ENCODE results near the gene TROAP. TPM values are rescaled to one million over a fixed set of nuclear protein-coding genes. Genes with fewer than 3 reads are reported as not detected.

TROAP gene
- total RNA-seq, 2 experiments from 2014 or later, result 141 to 150 TPM

- H3K79me2 ChIP-seq (ENCODE audit: insufficient read depth, low read depth, low read length), result no peaks in the 10 kb centered on the region
- no peaks in the 10 kb centered on the region for H4K20me1 ChIP-seq (ENCODE audit: insufficient read depth, low read length)
- H3K36me3 ChIP-seq (ENCODE audit: insufficient read depth, low read length), result no peaks in the 10 kb centered on the region
- H3K4me1 ChIP-seq (ENCODE audit: insufficient read depth, low read length, poor library complexity, severe bottlenecking), result peaks cover 8% of the 10 kb centered on the region
- no peak overlapping the region for H3K27ac ChIP-seq (ENCODE audit: low read depth, low read length, poor library complexity, severe bottlenecking)
- ChIA-PET POLR2A (interaction anchor here (0.6 kb wide), 1 partner anchor 34 kb away, joined by 3 read pairs; no protein-coding TSS in a partner anchor), CTCF (ENCODE audit: unreplicated experiment) (interaction anchor here (0.5 kb wide), 1 partner anchor 789 kb away, joined by 3 read pairs; the partner anchor contains the start of gene SMARCD1)
- H3K4me2 ChIP-seq (ENCODE audit: low read length), result peak overlapping the region; percentile 57
- H2AFZ ChIP-seq (ENCODE audit: low read length), result no peak overlapping the region
- TF ChIP-seq EZH2phosphoT487 (IDR thresholded peaks at IDR 0.05; ENCODE audit: borderline replicate concordance, low read depth, low read length), result no peak
- TF ChIP-seq CTCF (conservative IDR thresholded peaks at IDR 0.05; ENCODE audit: low read length), result peak; percentile 91
- no peaks in the 10 kb centered on the region for H3K9me3 ChIP-seq (ENCODE audit: low read length)
- DNase-seq (ENCODE audit: low spot score), result peak; percentile 69
- no peaks in the 10 kb centered on the region for H3K9me2 ChIP-seq (ENCODE audit: insufficient read depth, low read length)
- BruUV-seq (replicated peaks), result no TSS peak
- intact Hi-C loops (cut with micrococcal nuclease; ENCODE audit: unreplicated experiment), result no loop called here
- H3K4me3 ChIP-seq (ENCODE audit: low read depth, low read length, poor library complexity, severe bottlenecking), result no peak overlapping the region
These were observed 26.8 kb upstream of the TROAP start for GRCh38 chr12:49296034-49296835.

- H2AFZ ChIP-seq (ENCODE audit: low read length), result no peak overlapping the region
- no peaks in the 10 kb centered on the region for H4K20me1 ChIP-seq (ENCODE audit: insufficient read depth, low read length)
- H3K79me2 ChIP-seq (ENCODE audit: insufficient read depth, low read depth, low read length), result no peaks in the 10 kb centered on the region
- H3K9me2 ChIP-seq (ENCODE audit: insufficient read depth, low read length), result no peaks in the 10 kb centered on the region
- ChIA-PET CTCF (ENCODE audit: unreplicated experiment) (interaction anchor here (0.5 kb wide), 1 partner anchor 788 kb away, joined by 3 read pairs; the partner anchor contains the start of gene SMARCD1), POLR2A (interaction anchor here (0.6 to 1.2 kb wide), 3 partner anchors 26 to 127 kb away, joined by 3 to 5 read pairs (median 5); partner anchors contain the start of gene TROAP)
- intact Hi-C loops (cut with micrococcal nuclease; ENCODE audit: unreplicated experiment), result no loop called here
- no peak overlapping the region for H3K4me3 ChIP-seq (ENCODE audit: low read depth, low read length, poor library complexity, severe bottlenecking)
- DNase-seq (ENCODE audit: low spot score), result no peak
- peaks cover 8% of the 10 kb centered on the region for H3K4me1 ChIP-seq (ENCODE audit: insufficient read depth, low read length, poor library complexity, severe bottlenecking)
- no peaks in the 10 kb centered on the region for H3K9me3 ChIP-seq (ENCODE audit: low read length)
- TF ChIP-seq EZH2phosphoT487 (IDR thresholded peaks at IDR 0.05; ENCODE audit: borderline replicate concordance, low read depth, low read length) (no peak), CTCF (conservative IDR thresholded peaks at IDR 0.05; ENCODE audit: low read length) (peak; percentile 68)
- BruUV-seq (replicated peaks), result no TSS peak
- H3K27ac ChIP-seq (ENCODE audit: low read depth, low read length, poor library complexity, severe bottlenecking), result no peak overlapping the region
- peak overlapping the region; percentile 57 for H3K4me2 ChIP-seq (ENCODE audit: low read length)
- no peaks in the 10 kb centered on the region for H3K36me3 ChIP-seq (ENCODE audit: insufficient read depth, low read length)
These were observed 26.0 kb upstream of the TROAP start for GRCh38 chr12:49296836-49297694.

All from OCI-LY7 (cell line).